Natural killer cell treated with Interleukin-12 subunit alpha and Interleukin-12 subunit beta and Interleukin-15 and Interleukin-18, amount 100 ng/mL, for 72 hours (primary cell): ENCODE results near the gene ZBTB44. TPM values are rescaled to one million over a fixed set of nuclear protein-coding genes. Genes with fewer than 3 reads are reported as not detected.
A peak's percentile ranks its signal among the peaks of the same experiment; 100 is the strongest.

Experiments
- ATAC-seq, 2 donors: fragments of 150-1000 bp; cut with Tn5 transposase in 1 of 2; sonication (Bioruptor Pico), chemical (Tn5 transposase) in 1 of 2; 2 replicates each; pipeline ENCODE4 v1.10.0; 2021
- DNase-seq: peaks from one replicate; pipeline ENCODE4 v3.0.0; 2022; ENCODE audit warnings: low spot score
- H3K27ac Mint-ChIP-seq, 2 donors: 1 replicate in 1 of 2; 2 replicates in 1 of 2; pipeline ENCODE4 v1.8.0; 2022; ENCODE audit warnings: mixed read lengths in 2 of 2, mild to moderate bottlenecking in 1 of 2, moderate library complexity in 1 of 2
- H3K27me3 Mint-ChIP-seq, 2 donors: 1 replicate in 1 of 2; 2 replicates in 1 of 2; pipeline ENCODE4 v1.8.0; 2022; ENCODE audit warnings: mixed read lengths in 2 of 2
- H3K36me3 Mint-ChIP-seq: one replicate; pipeline ENCODE4 v1.8.0; 2022; ENCODE audit warnings: mixed read lengths
- H3K4me1 Mint-ChIP-seq, 2 donors: 1 replicate in 1 of 2; 2 replicates in 1 of 2; pipeline ENCODE4 v1.8.0; 2022; ENCODE audit warnings: low read depth in 2 of 2, mixed read lengths in 2 of 2, mild to moderate bottlenecking in 1 of 2
- H3K4me3 Mint-ChIP-seq: one replicate; pipeline ENCODE4 v1.8.0; 2022; ENCODE audit warnings: mixed read lengths
- H3K9me3 Mint-ChIP-seq: 2 replicates; pipeline ENCODE4 v1.8.0; 2022; ENCODE audit warnings: mixed read lengths
- total RNA-seq, 2 donors: library from RNA; stranded (reverse); gene quantifications; one replicate each; pipeline ENCODE4 v1.2.3, GENCODE V29; 2022

Gene ZBTB44
- total RNA-seq, 2 donors from 2014 or later: 28.5 to 48.5 TPM

DNA sequence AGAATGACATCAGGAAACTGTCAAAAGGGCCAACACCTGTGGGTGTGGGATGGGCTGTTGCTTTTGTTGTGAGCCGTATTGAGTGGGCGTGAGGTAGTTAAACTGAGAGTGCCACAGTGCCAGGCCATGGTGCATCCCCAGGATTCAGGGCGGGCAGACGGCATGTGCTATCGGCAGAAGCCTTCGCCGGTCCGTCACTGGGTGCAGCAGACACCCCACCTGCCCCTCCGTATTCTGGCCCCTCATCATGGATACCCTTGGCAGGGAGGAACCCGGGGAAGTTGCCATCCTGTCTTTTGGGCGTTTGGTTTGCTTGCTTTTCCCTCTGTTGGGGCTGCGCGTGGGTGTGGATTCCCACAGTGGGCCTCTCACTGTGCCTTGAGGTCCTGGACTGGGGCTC is 127.6 kb downstream of the ZBTB44 start:
- no peak overlapping the region for H3K27ac Mint-ChIP-seq

DNA sequence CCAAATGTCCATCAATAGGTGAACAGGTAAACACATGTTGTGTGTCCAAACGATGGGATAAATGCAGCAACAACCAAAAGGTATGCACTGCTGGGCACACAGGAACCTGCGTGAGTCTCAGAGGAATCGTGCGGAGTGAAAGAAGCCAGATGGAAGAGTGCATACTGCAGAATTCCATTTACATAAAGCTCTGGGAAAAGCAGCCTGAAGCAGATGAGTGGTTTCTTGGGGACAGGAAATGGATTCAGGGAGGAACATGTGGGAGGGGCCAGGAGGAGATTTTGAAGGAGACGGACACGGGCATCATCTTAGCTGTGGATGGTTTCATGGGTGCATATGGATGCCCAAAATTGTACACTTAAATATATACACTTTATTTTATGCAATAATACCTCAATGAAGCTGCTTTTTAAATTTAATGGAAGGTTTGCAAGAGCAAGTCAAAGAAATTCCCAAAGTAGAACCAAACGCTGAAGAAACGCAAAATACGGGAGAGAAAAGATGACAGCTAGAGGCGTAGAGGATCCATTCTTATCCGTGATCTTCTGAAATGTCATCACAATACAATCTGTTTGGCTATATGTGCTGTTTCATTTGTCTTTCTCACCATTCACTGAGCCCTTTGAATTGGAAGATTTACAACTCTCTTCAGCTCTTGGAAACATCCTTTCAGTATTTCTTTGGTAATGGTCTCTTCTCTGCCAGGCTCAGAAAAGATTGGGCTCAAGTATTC is 130.7 kb downstream of the ZBTB44 start:
- no peak overlapping the region for H3K27ac Mint-ChIP-seq
- no peak overlapping the region for H3K4me3 Mint-ChIP-seq
- ATAC-seq: no peak
- no peaks in the 10 kb centered on the region for H3K4me1 Mint-ChIP-seq
- H3K27me3 Mint-ChIP-seq: peaks cover 0 to 4% of the 10 kb centered on the region in 2 donors
- no peaks in the 10 kb centered on the region for H3K36me3 Mint-ChIP-seq
- H3K9me3 Mint-ChIP-seq: no peaks in the 10 kb centered on the region
- no peak for DNase-seq

More for the DNA sequence above, 127.6 kb downstream of the ZBTB44 start:
- no peak for DNase-seq
- Mint-ChIP-seq H3K4me3 (no peak overlapping the region), H3K9me3 (no peaks in the 10 kb centered on the region), H3K36me3 (no peaks in the 10 kb centered on the region), H3K4me1 (no peaks in the 10 kb centered on the region), H3K27me3 (peaks cover 0 to 4% of the 10 kb centered on the region in 2 donors)
- no peak for ATAC-seq

DNA sequence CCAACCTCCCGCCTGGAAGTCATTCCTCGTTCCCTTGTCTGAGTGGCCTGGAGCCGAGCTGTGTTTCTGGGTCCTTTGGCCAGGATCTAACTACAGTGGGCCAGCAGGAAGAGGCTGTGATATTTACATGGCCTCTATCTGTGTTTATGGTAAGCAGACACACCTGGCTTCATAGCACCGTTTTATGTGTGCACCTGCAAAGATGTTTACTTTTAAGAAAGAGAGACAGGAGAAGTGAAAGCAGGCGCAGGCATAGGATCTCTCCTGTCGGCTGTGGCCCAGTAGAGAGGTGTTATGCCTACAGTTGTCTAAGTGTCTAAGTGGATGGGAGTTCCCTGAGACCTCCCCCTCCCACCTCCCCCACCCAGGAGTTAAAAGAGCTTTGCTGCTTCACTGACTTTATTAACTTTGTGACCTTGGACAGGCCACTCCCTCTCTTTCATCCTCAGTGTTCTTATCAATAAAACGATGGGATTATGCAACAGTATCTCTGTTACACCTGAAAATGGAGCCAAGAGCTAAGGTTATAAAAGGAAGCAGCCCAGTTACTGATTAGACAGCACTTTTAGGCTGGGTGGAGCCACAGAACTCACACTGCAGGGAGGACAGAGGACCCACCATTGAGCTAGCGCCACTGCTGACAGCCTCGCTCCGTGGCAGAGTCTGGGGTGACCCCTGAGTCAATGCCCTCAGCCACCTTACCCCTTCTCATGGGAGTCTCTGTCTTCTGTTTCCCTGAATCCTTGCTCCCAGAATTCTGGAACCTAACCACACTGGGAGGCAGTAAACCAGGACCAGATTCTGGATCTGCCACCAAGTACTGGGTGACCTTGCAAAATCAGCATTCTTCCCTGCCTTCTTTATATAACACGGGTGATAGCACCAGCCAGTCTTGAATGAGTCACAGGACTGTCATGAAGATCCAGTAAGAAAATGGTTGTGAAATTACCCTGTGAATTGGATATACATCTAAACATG is 133.1 kb downstream of the ZBTB44 start:
- H3K4me3 Mint-ChIP-seq: no peak overlapping the region
- DNase-seq (no peak), ATAC-seq (no peak)
- H3K36me3 Mint-ChIP-seq: no peaks in the 10 kb centered on the region
- peaks cover 0 to 4% of the 10 kb centered on the region in 2 donors for H3K27me3 Mint-ChIP-seq
- no peak overlapping the region for H3K27ac Mint-ChIP-seq
- no peaks in the 10 kb centered on the region for H3K9me3 Mint-ChIP-seq
- no peaks in the 10 kb centered on the region for H3K4me1 Mint-ChIP-seq

DNA sequence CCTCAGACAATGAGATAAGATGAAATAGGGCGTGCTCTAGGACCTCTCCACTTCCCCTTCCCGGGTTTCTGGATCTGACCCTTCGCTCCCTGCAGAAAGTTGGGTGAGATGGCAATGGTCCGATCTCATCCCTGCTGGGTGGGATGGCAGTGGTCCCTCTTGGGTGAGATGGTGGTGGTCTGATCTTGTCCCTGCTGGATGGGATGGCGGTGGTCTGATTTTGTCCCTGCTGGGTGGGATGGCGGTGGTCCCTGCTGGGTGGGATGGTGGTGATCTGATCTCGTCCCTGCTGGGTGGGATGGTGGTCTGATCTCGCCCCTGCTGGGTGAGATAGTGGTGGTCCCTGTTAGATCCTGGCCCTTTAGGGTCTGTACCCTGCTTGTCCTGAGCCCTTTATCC is 133.8 kb downstream of the ZBTB44 start:
- H3K4me1 Mint-ChIP-seq: no peaks in the 10 kb centered on the region
- ATAC-seq: peak in 1 of 2 donors; percentile 29
- H3K27me3 Mint-ChIP-seq: peaks cover 0 to 4% of the 10 kb centered on the region in 2 donors
- no peak overlapping the region for H3K4me3 Mint-ChIP-seq
- H3K36me3 Mint-ChIP-seq: no peaks in the 10 kb centered on the region
- no peaks in the 10 kb centered on the region for H3K9me3 Mint-ChIP-seq
- DNase-seq: no peak
- H3K27ac Mint-ChIP-seq: no peak overlapping the region

DNA sequence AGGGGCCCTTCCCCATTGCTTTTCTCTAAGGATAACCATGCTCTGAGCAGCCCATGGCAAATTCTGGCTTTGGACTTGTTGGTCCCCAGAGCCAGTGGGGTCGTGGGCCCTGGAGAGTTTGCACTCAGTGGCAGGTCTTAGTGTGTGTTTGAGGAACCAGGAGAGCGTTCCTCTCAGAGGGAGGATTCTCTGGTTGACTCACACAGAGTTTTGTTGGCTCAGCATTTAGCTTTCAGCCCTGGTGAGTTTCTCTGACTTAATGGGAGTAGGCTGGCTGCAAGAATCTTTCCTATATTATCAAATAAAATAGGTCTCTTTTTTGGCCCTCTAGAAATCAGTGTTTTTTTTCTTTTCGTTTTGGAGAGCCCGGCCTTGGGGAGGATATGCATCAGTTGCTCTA is 134.2 kb downstream of the ZBTB44 start:
- no peaks in the 10 kb centered on the region for H3K36me3 Mint-ChIP-seq
- peaks cover 0 to 4% of the 10 kb centered on the region in 2 donors for H3K27me3 Mint-ChIP-seq
- no peak overlapping the region for H3K4me3 Mint-ChIP-seq
- ATAC-seq (no peak), DNase-seq (no peak)
- H3K9me3 Mint-ChIP-seq: no peaks in the 10 kb centered on the region
- H3K27ac Mint-ChIP-seq: no peak overlapping the region
- H3K4me1 Mint-ChIP-seq: no peaks in the 10 kb centered on the region

DNA sequence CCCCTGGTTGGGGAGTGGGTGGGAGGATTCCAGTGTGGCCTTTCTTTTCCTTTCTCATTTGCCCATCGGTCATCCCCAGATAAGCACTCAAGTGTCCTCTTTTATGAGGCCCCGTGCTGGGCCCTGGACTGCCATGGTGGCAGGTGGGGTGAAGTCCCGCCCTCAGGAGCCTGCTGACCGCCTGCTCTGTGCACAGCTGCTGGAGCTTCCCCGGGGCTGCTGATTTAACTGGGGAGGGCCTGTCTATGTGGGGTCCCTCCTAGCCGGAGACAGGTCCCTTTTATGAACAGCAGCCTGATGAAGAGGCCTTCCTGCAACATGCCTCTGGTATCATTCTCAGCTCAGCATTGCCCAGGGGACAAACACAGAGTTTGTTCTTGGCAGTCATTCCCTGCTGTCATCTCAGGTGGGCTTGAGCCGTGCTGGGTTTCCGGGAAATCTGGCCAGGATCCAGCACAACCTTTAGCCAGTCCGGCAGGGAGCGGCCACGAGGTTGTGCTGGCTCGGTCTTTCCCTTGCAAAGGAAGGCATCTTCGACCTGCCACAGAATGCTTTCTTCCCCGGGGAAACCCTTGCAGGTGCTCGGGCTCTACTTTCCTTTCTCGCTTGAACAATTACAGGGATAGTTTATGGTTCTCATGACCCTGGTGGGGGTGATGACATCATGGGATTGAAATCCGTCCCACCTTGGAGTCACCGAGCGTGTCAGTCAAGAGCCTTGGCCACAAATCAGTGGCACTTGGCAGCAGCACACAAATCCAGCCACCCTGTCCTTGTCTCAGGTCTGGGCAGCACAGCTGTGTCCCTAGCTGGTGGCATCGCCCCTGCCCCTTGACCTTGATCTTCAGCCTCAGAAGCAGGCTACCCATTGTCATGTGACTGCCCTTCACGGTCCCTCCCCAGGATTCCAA is 135.1 kb downstream of the ZBTB44 start:
- Mint-ChIP-seq H3K4me1 (no peaks in the 10 kb centered on the region), H3K27me3 (peaks cover 6 to 11% of the 10 kb centered on the region in 2 donors), H3K4me3 (no peak overlapping the region), H3K36me3 (no peaks in the 10 kb centered on the region), H3K27ac (no peak overlapping the region), H3K9me3 (no peaks in the 10 kb centered on the region)
- DNase-seq (no peak), ATAC-seq (no peak)

DNA sequence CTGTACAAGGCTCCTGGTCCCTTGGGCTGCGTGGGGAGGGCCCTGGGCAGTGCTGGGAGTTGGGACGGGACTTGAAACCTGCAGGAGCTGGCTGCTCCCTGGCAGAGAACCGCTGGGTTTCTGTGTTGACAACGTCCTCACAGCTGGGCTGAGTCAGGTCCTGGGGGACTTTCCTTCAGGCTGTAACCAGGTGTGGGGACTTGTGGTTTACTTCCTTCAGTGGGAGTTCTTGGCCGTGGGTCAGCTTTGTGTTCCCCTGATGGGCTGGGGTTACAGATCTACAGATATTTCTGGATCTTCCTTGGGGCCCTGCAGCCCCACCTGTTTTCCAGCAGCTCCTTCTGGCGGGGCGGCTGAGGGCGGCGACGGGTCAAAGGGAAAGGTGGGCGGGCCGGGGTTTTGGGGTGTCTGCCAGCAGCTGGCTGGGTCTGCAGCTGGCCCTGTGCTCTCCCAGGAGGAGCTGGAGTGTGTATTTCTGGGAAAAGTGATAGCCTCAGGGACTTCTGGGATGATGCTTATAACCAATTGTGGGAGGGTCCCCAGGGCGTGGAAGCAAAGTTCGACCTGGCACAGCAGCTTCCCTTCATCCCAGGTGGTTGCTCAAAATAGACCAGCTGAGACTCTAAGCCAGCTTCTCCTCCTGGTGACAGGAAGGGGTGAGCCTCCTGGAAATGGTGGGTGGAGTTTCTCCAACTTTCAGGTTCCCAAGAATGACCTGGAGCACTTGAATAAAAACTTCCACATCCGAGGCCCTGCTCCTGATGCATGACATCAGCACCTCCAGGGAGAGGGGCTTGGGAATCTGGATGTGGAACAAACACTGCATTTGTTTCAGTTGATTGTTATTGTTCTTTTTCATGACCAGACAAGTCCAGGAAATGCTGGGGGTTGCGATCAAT is 136.0 kb downstream of the ZBTB44 start:
- Mint-ChIP-seq H3K36me3 (no peaks in the 10 kb centered on the region), H3K4me1 (no peaks in the 10 kb centered on the region), H3K9me3 (no peaks in the 10 kb centered on the region), H3K27me3 (peaks cover 6 to 11% of the 10 kb centered on the region in 2 donors), H3K4me3 (no peak overlapping the region), H3K27ac (no peak overlapping the region)
- ATAC-seq (no peak), DNase-seq (no peak)

DNA sequence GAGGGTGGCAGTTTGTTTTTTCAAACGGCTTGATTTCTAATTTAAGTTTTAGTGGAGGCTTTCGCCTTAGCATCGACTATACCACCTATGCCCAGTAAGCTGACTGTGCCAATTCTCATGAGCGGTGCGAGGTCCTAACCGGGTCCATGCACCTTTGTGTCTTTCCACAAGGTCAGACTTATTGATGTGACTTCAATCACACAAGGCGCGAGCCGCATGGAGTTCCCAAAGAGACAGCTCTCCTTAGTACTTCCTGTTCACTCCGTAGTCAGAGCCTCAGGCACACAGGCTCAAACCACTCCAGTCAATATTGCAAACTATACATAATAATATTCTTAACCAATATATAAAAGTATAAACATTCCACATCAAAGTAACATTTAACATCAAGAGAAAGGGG is 136.9 kb downstream of the ZBTB44 start:
- Mint-ChIP-seq H3K27me3 (peaks cover 6 to 9% of the 10 kb centered on the region in 2 donors), H3K4me1 (no peaks in the 10 kb centered on the region), H3K27ac (no peak overlapping the region), H3K36me3 (no peaks in the 10 kb centered on the region), H3K9me3 (no peaks in the 10 kb centered on the region), H3K4me3 (no peak overlapping the region)
- ATAC-seq (no peak), DNase-seq (no peak)

Other genes with a start within 250 kb of the ZBTB44 start
- gene APLP2, start 245.0 kb downstream of the ZBTB44 start, total RNA-seq: 10 to 100 TPM; 37.9 to 56.2 TPM
- under 1 TPM in 1 of 2 donors, not detected in 1; 0.17 TPM for gene ST14, start 155.1 kb downstream of the ZBTB44 start, total RNA-seq
- not detected for gene ADAMTS8, start 113.7 kb upstream of the ZBTB44 start, total RNA-seq
- gene ADAMTS15, start 133.7 kb upstream of the ZBTB44 start, total RNA-seq: not detected